ENCODE measurements around the gene GTF3A. TPM values are rescaled to one million over a fixed set of nuclear protein-coding genes. Genes with fewer than 3 reads are reported as not detected.

Gene GTF3A
- total and polyA plus RNA-seq, 10 donors, result 90.7 to 275 (median 133) TPM

GRCh38 chr13:27391471-27391870 lies 32.9 kb upstream of the GTF3A start:
- H3K27ac ChIP-seq, result no peak overlapping the region
- no peaks in the 10 kb centered on the region for H3K36me3 ChIP-seq
- no peak for DNase-seq
- H3K4me1 ChIP-seq, result peaks cover 0 to 2% (median 0%) of the 10 kb centered on the region in 6 donors
- TF ChIP-seq CTCF (IDR thresholded peaks at IDR 0.05 in 8 of 11, conservative IDR thresholded peaks at IDR 0.05 in 3 of 11) (no peak), POLR2A (IDR thresholded peaks at IDR 0.05) (no peak), POLR2AphosphoS5 (IDR thresholded peaks at IDR 0.05) (no peak)
- no peak overlapping the region for H3K4me3 ChIP-seq
- intact Hi-C loops (cut with DNase I; ENCODE audit: low total_unique reads), result no loop called here
- no peaks in the 10 kb centered on the region for H3K27me3 ChIP-seq (replicated peaks in 1 of 7)
- no peaks in the 10 kb centered on the region for H3K9me3 ChIP-seq
- WGBS, 5 donors, result 18 to 48% (median 29%) methylated on average over 2 of the region's 2 CpGs

- no peaks in the 10 kb centered on the region for H3K27me3 ChIP-seq (replicated peaks in 1 of 7)
- H3K27ac ChIP-seq, result no peak overlapping the region
- 75 to 86% (median 80%) methylated on average over 4 of the region's 4 CpGs for WGBS, 5 donors
- TF ChIP-seq POLR2AphosphoS5 (IDR thresholded peaks at IDR 0.05) (no peak), POLR2A (IDR thresholded peaks at IDR 0.05) (no peak), CTCF (IDR thresholded peaks at IDR 0.05 in 8 of 11, conservative IDR thresholded peaks at IDR 0.05 in 3 of 11) (no peak)
- no peak overlapping the region for H3K4me3 ChIP-seq
- H3K4me1 ChIP-seq, result peaks cover 0 to 2% (median 0%) of the 10 kb centered on the region in 6 donors
- intact Hi-C loops (cut with DNase I; ENCODE audit: low total_unique reads), result no loop called here
- H3K9me3 ChIP-seq, result no peaks in the 10 kb centered on the region
- no peak for DNase-seq
- H3K36me3 ChIP-seq, result no peaks in the 10 kb centered on the region
Measured at GRCh38 chr13:27393101-27393500, 31.3 kb upstream of the GTF3A start.

GRCh38 chr13:27395007-27395510 lies 29.4 kb upstream of the GTF3A start:
- no peak overlapping the region for H3K4me3 ChIP-seq
- WGBS, 5 donors, result 84 to 90% (median 88%) methylated on average over 14 of the region's 14 CpGs
- H3K27me3 ChIP-seq (replicated peaks in 1 of 7), result no peaks in the 10 kb centered on the region
- no peak for DNase-seq
- no peaks in the 10 kb centered on the region for H3K9me3 ChIP-seq
- no peak for TF ChIP-seq POLR2A (IDR thresholded peaks at IDR 0.05)
- no peak for TF ChIP-seq POLR2AphosphoS5 (IDR thresholded peaks at IDR 0.05)
- TF ChIP-seq CTCF (IDR thresholded peaks at IDR 0.05 in 8 of 11, conservative IDR thresholded peaks at IDR 0.05 in 3 of 11), result no peak
- H3K36me3 ChIP-seq, result no peaks in the 10 kb centered on the region
- no peak overlapping the region for H3K27ac ChIP-seq
- H3K4me1 ChIP-seq, result peaks cover 0 to 2% (median 0%) of the 10 kb centered on the region in 6 donors
- intact Hi-C loops (cut with DNase I; ENCODE audit: low total_unique reads), result no loop called here

GRCh38 chr13:27396252-27396846 lies 28.1 kb upstream of the GTF3A start:
- TF ChIP-seq POLR2AphosphoS5 (IDR thresholded peaks at IDR 0.05) (no peak), CTCF (IDR thresholded peaks at IDR 0.05 in 8 of 11, conservative IDR thresholded peaks at IDR 0.05 in 3 of 11) (no peak), POLR2A (IDR thresholded peaks at IDR 0.05) (no peak)
- intact Hi-C loops (cut with DNase I; ENCODE audit: low total_unique reads), result no loop called here
- 84 to 94% (median 88%) methylated on average over 7 of the region's 7 CpGs for WGBS, 5 donors

More at GRCh38 chr13:27396252-27396846, 28.1 kb upstream of the GTF3A start:
- Histone ChIP-seq H3K27ac (no peak overlapping the region), H3K36me3 (no peaks in the 10 kb centered on the region), H3K27me3 (replicated peaks in 1 of 7) (no peaks in the 10 kb centered on the region), H3K4me1 (peaks cover 0 to 10% (median 5%) of the 10 kb centered on the region in 6 donors), H3K4me3 (no peak overlapping the region), H3K9me3 (no peaks in the 10 kb centered on the region)
- no peak for DNase-seq
